H1 (cell line): Measurements from ENCODE around the gene TMEM108. TPM values are rescaled to one million over a fixed set of nuclear protein-coding genes. Genes with fewer than 3 reads are reported as not detected.

Experiments
- CTCF ChIA-PET: fragments of 300-600 bp; sonication (Branson Sonifier 250); formaldehyde crosslinking; loops from one replicate; lab custom pipeline; 2021; ENCODE audit not compliant: partially characterized antibody; lab: Charles Lee
- POLR2A ChIA-PET: fragments of 300-600 bp; sonication (Branson Sonifier 250); formaldehyde crosslinking; loops from one replicate; lab custom pipeline; 2021; ENCODE audit warnings: inconsistent platforms; ENCODE audit not compliant: partially characterized antibody; lab: Charles Lee
- DNase-seq, 2 experiments: peaks; one replicate each; pipeline versions ENCODE4 v3.0.0 to v3.0.0-alpha.2; 2010 to 2022; ENCODE audit warnings: low spot score in 2 of 2, low read depth in 1 of 2, mixed read lengths in 1 of 2
- FAIRE-seq: peaks from 2 replicates; lab custom pipeline; 2011; peaks lifted over from hg19 to GRCh38; lab: Jason Lieb, UNC
- H2AFZ ChIP-seq: 2 replicates; pipeline ENCODE4 v1.8.1; 2012; ENCODE audit warnings: low read length, inconsistent platforms
- H2AK5ac ChIP-seq: 2 replicates; pipeline ENCODE4 v1.6.1; 2013; ENCODE audit warnings: low read depth, low read length
- H2BK120ac ChIP-seq: replicated peaks from 2 replicates; pipeline ENCODE3; 2013; ENCODE audit warnings: low read depth, low read length, inconsistent platforms
- H2BK12ac ChIP-seq: 2 replicates; pipeline ENCODE4 v1.6.1; 2013; ENCODE audit warnings: low read depth, low read length
- H2BK15ac ChIP-seq: 2 replicates; pipeline ENCODE4 v1.6.1; 2013; ENCODE audit warnings: low read length
- H2BK20ac ChIP-seq: 2 replicates; pipeline ENCODE4 v1.6.1; 2013; ENCODE audit warnings: low read length
- H2BK5ac ChIP-seq: 2 replicates; pipeline ENCODE4 v1.6.1; 2013; ENCODE audit warnings: low read depth, low read length
- H3K14ac ChIP-seq: 2 replicates; pipeline ENCODE4 v1.6.1; 2013; ENCODE audit warnings: inconsistent platforms; ENCODE audit not compliant: insufficient read length
- H3K18ac ChIP-seq: 2 replicates; pipeline ENCODE4 v1.6.1; 2013; ENCODE audit warnings: low read length; ENCODE audit errors: extremely low read depth
- H3K23ac ChIP-seq: 2 replicates; pipeline ENCODE4 v1.6.1; 2013; ENCODE audit warnings: inconsistent platforms; ENCODE audit not compliant: insufficient read length
- H3K23me2 ChIP-seq: 2 replicates; pipeline ENCODE4 v1.6.1; 2013; ENCODE audit warnings: low read depth, low read length
- H3K27ac ChIP-seq: 2 replicates; pipeline ENCODE4 v1.6.1; 2011; ENCODE audit warnings: low read depth, low read length, inconsistent platforms
- H3K27me3 ChIP-seq, 4 experiments: replicated peaks in 1 of 4; 1 replicate in 1 of 4; 2 replicates in 3 of 4; pipeline versions ENCODE4 v1.6.1 to v1.8.1; 2011 to 2013; ENCODE audit warnings: low read length in 3 of 4, mild to moderate bottlenecking in 3 of 4, inconsistent platforms in 2 of 4, mixed read lengths in 2 of 4, moderate library complexity in 1 of 4; ENCODE audit not compliant: control insufficient read depth in 3 of 4, insufficient read depth in 3 of 4; ENCODE audit errors: extremely low read depth in 1 of 4
- H3K36me3 ChIP-seq, 4 experiments: 2 replicates each; pipeline versions ENCODE4 v1.6.1 to v1.8.1; 2011 to 2013; ENCODE audit warnings: mild to moderate bottlenecking in 4 of 4, low read length in 3 of 4, moderate library complexity in 2 of 4, control low read depth in 1 of 4, inconsistent platforms in 1 of 4; ENCODE audit not compliant: insufficient read depth in 4 of 4, control insufficient read depth in 2 of 4
- H3K4ac ChIP-seq: replicated peaks from 2 replicates; pipeline ENCODE3; 2013; ENCODE audit warnings: low read length, low read depth, mixed read lengths, inconsistent platforms; ENCODE audit not compliant: insufficient read length
- H3K4me1 ChIP-seq, 4 experiments: replicated peaks in 1 of 4; 1 replicate in 1 of 4; 2 replicates in 3 of 4; pipeline versions ENCODE4 v1.6.1 to v1.8.1; 2011 to 2013; ENCODE audit warnings: low read length in 3 of 4, inconsistent platforms in 2 of 4, mixed read lengths in 1 of 4; ENCODE audit not compliant: insufficient read depth in 4 of 4, control insufficient read depth in 3 of 4
- H3K4me2 ChIP-seq, 2 experiments: 2 replicates each; pipeline versions ENCODE4 v1.6.1 to v1.8.1; 2011 to 2013; ENCODE audit warnings: low read depth in 2 of 2, low read length in 2 of 2, control low read depth in 1 of 2, inconsistent platforms in 1 of 2, mild to moderate bottlenecking in 1 of 2; ENCODE audit not compliant: insufficient read depth in 1 of 2
- H3K4me3 ChIP-seq, 4 experiments: fragments of 200-600, 300-600 bp in 1 of 4; sonication (generic), shearing (Covaris generic), sonication (Bioruptor Twin) in 1 of 4; 2 replicates each; pipeline versions ENCODE4 v1.5.1 to v1.8.1; 2011 to 2016; ENCODE audit warnings: low read length in 4 of 4, low read depth in 3 of 4, control low read depth in 2 of 4, inconsistent platforms in 2 of 4, mild to moderate bottlenecking in 2 of 4, mixed read lengths in 1 of 4, moderate library complexity in 1 of 4; ENCODE audit not compliant: insufficient read depth in 2 of 4; ENCODE audit errors: extremely low read depth in 1 of 4
- H3K56ac ChIP-seq: replicated peaks from 2 replicates; pipeline ENCODE3; 2013; ENCODE audit warnings: low read depth, mild to moderate bottlenecking, mixed read lengths, low read length, inconsistent platforms; ENCODE audit not compliant: insufficient read length
- H3K79me1 ChIP-seq: 2 replicates; pipeline ENCODE4 v1.6.1; 2013; ENCODE audit warnings: low read depth, low read length, control low read depth
- H3K79me2 ChIP-seq, 2 experiments: 2 replicates each; pipeline versions ENCODE4 v1.6.1 to v1.8.1; 2012 to 2013; ENCODE audit warnings: low read length in 2 of 2, mild to moderate bottlenecking in 2 of 2, inconsistent platforms in 1 of 2; ENCODE audit not compliant: insufficient read depth in 2 of 2, control insufficient read depth in 1 of 2
- H3K9ac ChIP-seq, 4 experiments: replicated peaks in 1 of 4; 1 replicate in 1 of 4; 2 replicates in 3 of 4; pipeline versions ENCODE4 v1.6.1 to v1.8.1; 2011 to 2013; ENCODE audit warnings: low read depth in 3 of 4, low read length in 3 of 4, control low read depth in 2 of 4, mild to moderate bottlenecking in 2 of 4, moderate library complexity in 2 of 4, inconsistent platforms in 1 of 4; ENCODE audit errors: extremely low read depth in 1 of 4
- H3K9me3 ChIP-seq, 2 experiments: 2 replicates each; pipeline versions ENCODE4 v1.6.1 to v1.8.1; 2012 to 2013; ENCODE audit warnings: mild to moderate bottlenecking in 2 of 2, moderate library complexity in 2 of 2, control low read depth in 1 of 2, inconsistent platforms in 1 of 2, low read depth in 1 of 2, low read length in 1 of 2, mixed read lengths in 1 of 2; ENCODE audit not compliant: insufficient read depth in 2 of 2
- H4K20me1 ChIP-seq, 2 experiments: replicated peaks in 1 of 2; 2 replicates each; pipeline versions ENCODE3 to v1.8.1; 2011 to 2013; ENCODE audit warnings: inconsistent platforms in 2 of 2, low read length in 2 of 2, mild to moderate bottlenecking in 1 of 2; ENCODE audit not compliant: insufficient read depth in 2 of 2, control insufficient read depth in 1 of 2
- H4K5ac ChIP-seq: 2 replicates; pipeline ENCODE4 v1.6.1; 2013; ENCODE audit warnings: low read length, low read depth, mixed read lengths, inconsistent platforms; ENCODE audit not compliant: insufficient read length
- H4K8ac ChIP-seq: 2 replicates; pipeline ENCODE4 v1.8.0; 2013; ENCODE audit warnings: mild to moderate bottlenecking, moderate library complexity, low read length, inconsistent platforms; ENCODE audit not compliant: insufficient read depth; ENCODE audit errors: extremely low read depth
- H4K91ac ChIP-seq: replicated peaks from 2 replicates; pipeline ENCODE3; 2013; ENCODE audit warnings: low read length, mixed read lengths, inconsistent platforms; ENCODE audit not compliant: insufficient read length
- CBX8 ChIP-seq: fragments of 300-800, 300-1000 bp; sonication (generic); IDR thresholded peaks from 2 replicates; pipeline ENCODE4 v1.7.1; 2016; ENCODE audit warnings: low read depth, low read length, borderline replicate concordance
- KDM4A ChIP-seq: IDR thresholded peaks from one replicate; pipeline ENCODE4 v1.7.1; 2012; ENCODE audit warnings: low read depth, mild to moderate bottlenecking, moderate library complexity, low read length, inconsistent platforms; ENCODE audit not compliant: severe bottlenecking
- PHF8 ChIP-seq: fragments of 200-600 bp; sonication (generic); conservative IDR thresholded peaks from 2 replicates; pipeline ENCODE4 v1.7.1; 2012; ENCODE audit warnings: low read depth, mild to moderate bottlenecking, inconsistent platforms, low read length, moderate library complexity
- RAD21 ChIP-seq, 2 experiments: IDR thresholded peaks in 1 of 2; conservative IDR thresholded peaks in 1 of 2; 2 replicates each; pipeline ENCODE4 v1.6.1; 2011; ENCODE audit warnings: low read depth in 2 of 2, low read length in 2 of 2, improper control_type of control experiment in 1 of 2, inconsistent platforms in 1 of 2, mild to moderate bottlenecking in 1 of 2, moderate library complexity in 1 of 2
- RBBP5 ChIP-seq: IDR thresholded peaks from 2 replicates; pipeline ENCODE4 v1.7.1; 2012; ENCODE audit warnings: low read depth, mild to moderate bottlenecking, inconsistent platforms, low read length, moderate library complexity, borderline replicate concordance
- SIX5 ChIP-seq: IDR thresholded peaks from 2 replicates; pipeline ENCODE4 v1.6.1; 2011; ENCODE audit warnings: mild to moderate bottlenecking, low read depth, low read length
- ZNF274 ChIP-seq: IDR thresholded peaks from 2 replicates; pipeline ENCODE4 v1.7.0; 2012; ENCODE audit warnings: low read length, borderline replicate concordance; ENCODE audit errors: extremely low read depth
- WGBS, 2 experiments: shearing (Covaris generic) in 1 of 2; methylation state at CpG; one replicate each; pipeline versions ENCODE4 v1.1.6 to v1.1.7; 2013 to 2015; ENCODE audit warnings: low lambda C conversion rate in 2 of 2, mixed read lengths in 2 of 2, inconsistent platforms in 1 of 2, low coverage in 1 of 2, missing lambda C conversion rate in 1 of 2; ENCODE audit not compliant: insufficient replicate concordance in 2 of 2, insufficient coverage in 1 of 2, insufficient read length in 1 of 2; ENCODE audit errors: extremely low coverage in 1 of 2, missing lambda C conversion rate in 1 of 2; 5-methylcytosine and 5-hydroxymethylcytosine counted together
- polyA plus RNA-seq, 7 experiments: library from polyadenylated mRNA; depleted of rRNA in 3 of 7; stranded (reverse) in 5 of 7; unstranded in 2 of 7; fragments of >200 nt in 5 of 7; fragments of 200-250 nt in 2 of 7; gene quantifications; 1 replicate in 5 of 7; 2 replicates in 1 of 7; 4 replicates in 1 of 7; pipeline versions ENCODE4 v1.2.1 to v1.2.3, GENCODE V29; 2011 to 2013; ENCODE audit warnings: missing spikeins in 2 of 7, mixed read lengths in 2 of 7
- total RNA-seq: library from RNA; stranded (reverse); fragmentation: NEBNext Ultra II Directional; extraction: Animal tissue kit (Norgen Biotek cat#: 25700); gene quantifications from 2 replicates; pipeline ENCODE4 v1.2.1, GENCODE V29; 2021

Gene TMEM108
- total and polyA plus RNA-seq, 2 of the 8 experiments (the other 6 are each of a cell fraction or from before 2014, with no cell fraction given), result 14.3 to 16.2 TPM

- 85% methylated on average over 1 of the region's 1 CpG; no CpG with 5 or more reads in 1 of the 2 experiments for WGBS, 2 experiments
- Histone ChIP-seq H3K9ac (no peak overlapping the region), H2BK20ac (no peak overlapping the region), H3K4me1 (no peaks in the 10 kb centered on the region), H3K79me2 (no peaks in the 10 kb centered on the region), H2BK5ac (no peak overlapping the region)
- POLR2A ChIA-PET, result no interaction called here
- TF ChIP-seq RAD21 (IDR thresholded peaks at IDR 0.05 in 1 of 2, conservative IDR thresholded peaks at IDR 0.05 in 1 of 2; ENCODE audit: low read depth in 2 of 2, low read length in 2 of 2), result no peak
- TF ChIP-seq RBBP5, result no peak
- TF ChIP-seq SIX5, result no peak
- TF ChIP-seq ZNF274, result no peak
- TF ChIP-seq CBX8, result no peak
- no peak for TF ChIP-seq PHF8
- TF ChIP-seq KDM4A, result no peak
- TF ChIP-seq, all 59 proteins: peak for 0
- no peak overlapping the region for H3K56ac ChIP-seq
- no peaks in the 10 kb centered on the region for H3K27me3 ChIP-seq
- no peak for FAIRE-seq
- no peak overlapping the region for H4K8ac ChIP-seq
- CTCF ChIA-PET, result interaction anchor here (0.8 kb wide), 1 partner anchor 19 kb away, joined by 3 read pairs; no protein-coding TSS in a partner anchor
- no peak overlapping the region for H4K91ac ChIP-seq
- no peaks in the 10 kb centered on the region for H3K23me2 ChIP-seq
- H2AFZ ChIP-seq, result no peak overlapping the region
- 0 out of 4 replicates have a peak, but pooled peaks cover 0 to 2% of the 10 kb centered on the region in 2 experiments for H3K9me3 ChIP-seq
- H4K20me1 ChIP-seq, result no peaks in the 10 kb centered on the region
- H3K4ac ChIP-seq, result no peak overlapping the region
- no peak overlapping the region for H2BK120ac ChIP-seq
- no peak overlapping the region for H3K18ac ChIP-seq
- H2BK12ac ChIP-seq, result no peak overlapping the region
- H4K5ac ChIP-seq, result no peak overlapping the region
- DNase-seq, result no peak
- H3K79me1 ChIP-seq, result no peaks in the 10 kb centered on the region
- H2BK15ac ChIP-seq, result no peak overlapping the region
- no peaks in the 10 kb centered on the region for H3K36me3 ChIP-seq
- no peak overlapping the region for H3K4me3 ChIP-seq
- H3K23ac ChIP-seq, result no peak overlapping the region
- H2AK5ac ChIP-seq, result no peak overlapping the region
- H3K14ac ChIP-seq, result no peak overlapping the region
- no peak overlapping the region for H3K4me2 ChIP-seq
- no peak overlapping the region for H3K27ac ChIP-seq
Observed at GRCh38 chr3:133254716-133255115, 216.5 kb downstream of the TMEM108 start.
